ENCODE results near the gene HUS1.
A peak's percentile ranks its signal among the peaks of the same experiment; 100 is the strongest.

Gene HUS1

GRCh38 chr7:47947355-47947749, 32.1 kb downstream of the HUS1 start:
- Histone ChIP-seq H3K36me3 (ENCODE audit: control insufficient read depth, insufficient read depth, low read length) (no peaks in the 10 kb centered on the region), H3K4me1 (peaks cover 13% of the 10 kb centered on the region), H3K4me2 (ENCODE audit: low read length) (no peak overlapping the region), H3K9me3 (ENCODE audit: control insufficient read depth, low read length) (no peaks in the 10 kb centered on the region), H3K79me2 (no peaks in the 10 kb centered on the region), H3K4me3 (ENCODE audit: low read depth, low read length) (no peak overlapping the region), H3K27ac (peak overlapping the region; percentile 42), H3K27me3 (ENCODE audit: control insufficient read depth, insufficient read depth, low read length) (no peaks in the 10 kb centered on the region), H3K9ac (no peak overlapping the region), H2AFZ (no peak overlapping the region)
- TF ChIP-seq, protein P1, sequence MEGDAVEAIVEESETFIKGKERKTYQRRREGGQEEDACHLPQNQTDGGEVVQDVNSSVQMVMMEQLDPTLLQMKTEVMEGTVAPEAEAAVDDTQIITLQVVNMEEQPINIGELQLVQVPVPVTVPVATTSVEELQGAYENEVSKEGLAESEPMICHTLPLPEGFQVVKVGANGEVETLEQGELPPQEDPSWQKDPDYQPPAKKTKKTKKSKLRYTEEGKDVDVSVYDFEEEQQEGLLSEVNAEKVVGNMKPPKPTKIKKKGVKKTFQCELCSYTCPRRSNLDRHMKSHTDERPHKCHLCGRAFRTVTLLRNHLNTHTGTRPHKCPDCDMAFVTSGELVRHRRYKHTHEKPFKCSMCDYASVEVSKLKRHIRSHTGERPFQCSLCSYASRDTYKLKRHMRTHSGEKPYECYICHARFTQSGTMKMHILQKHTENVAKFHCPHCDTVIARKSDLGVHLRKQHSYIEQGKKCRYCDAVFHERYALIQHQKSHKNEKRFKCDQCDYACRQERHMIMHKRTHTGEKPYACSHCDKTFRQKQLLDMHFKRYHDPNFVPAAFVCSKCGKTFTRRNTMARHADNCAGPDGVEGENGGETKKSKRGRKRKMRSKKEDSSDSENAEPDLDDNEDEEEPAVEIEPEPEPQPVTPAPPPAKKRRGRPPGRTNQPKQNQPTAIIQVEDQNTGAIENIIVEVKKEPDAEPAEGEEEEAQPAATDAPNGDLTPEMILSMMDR (IDR thresholded peaks at IDR 0.05) = no peak

GRCh38 chr7:47946581-47947354, 32.6 kb downstream of the HUS1 start:
- TF ChIP-seq, protein P1 (IDR thresholded peaks at IDR 0.05) = no peak
- H3K27ac ChIP-seq = peak overlapping the region; percentile 42
- H3K4me1 ChIP-seq = peaks cover 10% of the 10 kb centered on the region

DNA sequence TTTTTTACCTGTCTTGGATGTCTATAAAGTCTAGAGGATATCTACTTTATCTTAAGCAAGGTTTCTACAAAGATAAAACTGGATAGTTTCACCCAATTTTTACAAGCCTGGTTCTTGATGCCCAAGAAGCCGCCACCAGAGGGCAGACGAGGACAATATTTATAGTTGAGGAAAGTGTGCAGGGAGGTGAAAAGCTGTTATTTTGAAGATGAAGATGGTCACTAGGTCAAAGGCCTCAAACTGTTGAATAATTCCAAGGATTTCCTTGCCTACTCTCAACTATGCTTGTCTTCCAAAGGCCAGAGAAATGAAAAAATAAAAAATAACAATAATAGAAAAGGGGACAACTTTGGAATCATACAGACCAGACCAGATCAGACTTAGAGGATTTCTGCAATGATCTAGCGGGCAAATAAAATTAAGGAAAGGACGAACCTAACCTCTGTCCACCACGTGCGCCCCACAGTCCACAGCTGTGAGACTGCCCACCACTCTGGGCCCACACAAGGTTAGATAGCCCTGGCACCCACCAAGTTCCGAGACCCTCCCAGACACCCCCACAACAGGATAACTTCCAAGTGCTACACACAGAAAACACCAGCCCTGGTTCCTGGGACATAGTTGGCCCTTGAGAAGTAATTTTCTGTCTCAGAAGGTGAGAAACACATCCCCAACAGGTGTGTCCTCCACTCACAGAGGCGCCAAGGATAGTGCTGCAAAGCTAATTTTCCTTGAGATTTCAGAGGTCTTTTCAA, 34.0 kb downstream of the HUS1 start:
- Histone ChIP-seq H3K4me1 (no peaks in the 10 kb centered on the region), H3K27ac (no peak overlapping the region), H3K36me3 (ENCODE audit: control insufficient read depth, insufficient read depth, low read length) (no peaks in the 10 kb centered on the region), H2AFZ (no peak overlapping the region), H3K9ac (no peak overlapping the region), H3K9me3 (ENCODE audit: control insufficient read depth, low read length) (no peaks in the 10 kb centered on the region), H3K4me3 (ENCODE audit: low read depth, low read length) (no peak overlapping the region), H3K79me2 (no peaks in the 10 kb centered on the region), H3K4me2 (ENCODE audit: low read length) (no peak overlapping the region), H3K27me3 (ENCODE audit: control insufficient read depth, insufficient read depth, low read length) (no peaks in the 10 kb centered on the region)
- TF ChIP-seq, protein P1 (IDR thresholded peaks at IDR 0.05) = peak; percentile 84

More at GRCh38 chr7:47946581-47947354, 32.6 kb downstream of the HUS1 start:
- H3K79me2 ChIP-seq = no peaks in the 10 kb centered on the region
- no peak overlapping the region for H3K4me3 ChIP-seq (ENCODE audit: low read depth, low read length)
- H3K9ac ChIP-seq = no peak overlapping the region
- no peaks in the 10 kb centered on the region for H3K27me3 ChIP-seq (ENCODE audit: control insufficient read depth, insufficient read depth, low read length)
- H2AFZ ChIP-seq = no peak overlapping the region
- no peaks in the 10 kb centered on the region for H3K9me3 ChIP-seq (ENCODE audit: control insufficient read depth, low read length)
- H3K36me3 ChIP-seq (ENCODE audit: control insufficient read depth, insufficient read depth, low read length) = no peaks in the 10 kb centered on the region
- no peak overlapping the region for H3K4me2 ChIP-seq (ENCODE audit: low read length)

DNA sequence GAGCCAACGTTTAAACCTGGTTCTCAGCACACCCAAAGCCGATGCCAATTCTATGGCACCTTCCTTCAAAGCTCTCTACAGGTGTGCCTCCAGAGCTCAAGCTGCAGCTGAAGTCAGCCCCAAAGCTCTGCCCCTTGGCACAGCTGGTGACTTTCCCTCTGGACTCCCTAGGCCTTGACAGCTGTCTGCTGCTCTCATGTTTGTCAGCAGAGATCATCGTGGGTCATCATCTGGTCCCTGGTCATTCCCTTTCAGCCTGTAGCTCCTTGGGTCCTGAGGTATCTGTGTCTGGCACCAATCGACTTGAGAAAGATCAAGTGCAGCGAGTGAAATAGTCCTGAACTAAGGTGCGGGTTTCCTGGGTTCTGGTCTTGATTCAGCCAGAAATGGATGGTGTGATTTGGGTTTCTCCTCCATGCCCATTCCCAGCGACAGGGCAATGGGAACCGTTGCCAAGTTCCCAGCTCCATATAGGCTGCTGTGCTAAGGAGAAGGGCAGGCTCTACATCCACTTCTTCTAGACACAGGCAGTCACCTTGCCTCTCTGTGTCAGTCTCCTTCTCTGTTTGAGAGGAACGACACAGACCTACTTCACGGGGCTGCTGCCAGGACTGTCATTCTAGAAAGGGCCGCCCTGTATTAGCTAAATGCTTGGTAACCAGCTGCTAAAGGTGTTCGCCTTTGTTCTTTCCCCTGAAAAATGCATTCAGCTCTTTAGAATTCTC, 34.7 kb downstream of the HUS1 start:
- TF ChIP-seq, protein P1 (IDR thresholded peaks at IDR 0.05) = no peak
- no peaks in the 10 kb centered on the region for H3K36me3 ChIP-seq (ENCODE audit: control insufficient read depth, insufficient read depth, low read length)
- no peaks in the 10 kb centered on the region for H3K9me3 ChIP-seq (ENCODE audit: control insufficient read depth, low read length)
- no peak overlapping the region for H3K9ac ChIP-seq
- no peak overlapping the region for H3K4me2 ChIP-seq (ENCODE audit: low read length)
- H3K27ac ChIP-seq = no peak overlapping the region
- no peak overlapping the region for H3K4me3 ChIP-seq (ENCODE audit: low read depth, low read length)
- H3K27me3 ChIP-seq (ENCODE audit: control insufficient read depth, insufficient read depth, low read length) = no peaks in the 10 kb centered on the region
- no peaks in the 10 kb centered on the region for H3K4me1 ChIP-seq
- H2AFZ ChIP-seq = no peak overlapping the region
- H3K79me2 ChIP-seq = no peaks in the 10 kb centered on the region
